ENCODE results near the gene ACTL7B. TPM values are rescaled to one million over a fixed set of nuclear protein-coding genes. Genes with fewer than 3 reads are reported as not detected.

Gene ACTL7B
- total RNA-seq, 2 donors from 2014 or later, result 0.26 TPM; not detected in 1

- H3K36me3 ChIP-seq (replicated peaks in 1 of 2; ENCODE audit: insufficient read depth in 1 of 2, low read depth in 2 of 2), result peaks cover 10 to 14% of the 10 kb centered on the region in 2 donors
- 56 to 57% methylated on average over 3 of the region's 3 CpGs for WGBS, 2 donors
- intact Hi-C loops (cut with DNase I), result no loop called here
These were observed 25.0 kb upstream of the ACTL7B start for GRCh38 chr9:108880738-108881316.

GRCh38 chr9:108877524-108877923 lies 21.7 kb upstream of the ACTL7B start:
- intact Hi-C loops (cut with DNase I), result no loop called here
- peaks cover 17 to 25% of the 10 kb centered on the region in 2 donors for H3K36me3 ChIP-seq (replicated peaks in 1 of 2; ENCODE audit: insufficient read depth in 1 of 2, low read depth in 2 of 2)
- DNase-seq (no peak), ATAC-seq (no peak)
- no peaks in the 10 kb centered on the region for H3K4me1 ChIP-seq
- H3K27me3 ChIP-seq, result no peaks in the 10 kb centered on the region
- 92 to 93% methylated on average over 2 of the region's 2 CpGs for whole genome bisulfite sequencing, 2 donors
- no peaks in the 10 kb centered on the region for H3K9me3 ChIP-seq
- H3K27ac ChIP-seq, result no peak overlapping the region
- H3K4me3 ChIP-seq, result no peak overlapping the region
- TF ChIP-seq, protein P1, sequence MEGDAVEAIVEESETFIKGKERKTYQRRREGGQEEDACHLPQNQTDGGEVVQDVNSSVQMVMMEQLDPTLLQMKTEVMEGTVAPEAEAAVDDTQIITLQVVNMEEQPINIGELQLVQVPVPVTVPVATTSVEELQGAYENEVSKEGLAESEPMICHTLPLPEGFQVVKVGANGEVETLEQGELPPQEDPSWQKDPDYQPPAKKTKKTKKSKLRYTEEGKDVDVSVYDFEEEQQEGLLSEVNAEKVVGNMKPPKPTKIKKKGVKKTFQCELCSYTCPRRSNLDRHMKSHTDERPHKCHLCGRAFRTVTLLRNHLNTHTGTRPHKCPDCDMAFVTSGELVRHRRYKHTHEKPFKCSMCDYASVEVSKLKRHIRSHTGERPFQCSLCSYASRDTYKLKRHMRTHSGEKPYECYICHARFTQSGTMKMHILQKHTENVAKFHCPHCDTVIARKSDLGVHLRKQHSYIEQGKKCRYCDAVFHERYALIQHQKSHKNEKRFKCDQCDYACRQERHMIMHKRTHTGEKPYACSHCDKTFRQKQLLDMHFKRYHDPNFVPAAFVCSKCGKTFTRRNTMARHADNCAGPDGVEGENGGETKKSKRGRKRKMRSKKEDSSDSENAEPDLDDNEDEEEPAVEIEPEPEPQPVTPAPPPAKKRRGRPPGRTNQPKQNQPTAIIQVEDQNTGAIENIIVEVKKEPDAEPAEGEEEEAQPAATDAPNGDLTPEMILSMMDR (IDR thresholded peaks at IDR 0.05), result no peak
- no peak for TF ChIP-seq POLR2A (IDR thresholded peaks at IDR 0.05)

More at GRCh38 chr9:108880738-108881316, 25.0 kb upstream of the ACTL7B start:
- Histone ChIP-seq H3K9me3 (no peaks in the 10 kb centered on the region), H3K27me3 (no peaks in the 10 kb centered on the region), H3K4me3 (no peak overlapping the region), H3K4me1 (peaks cover 9% of the 10 kb centered on the region), H3K27ac (no peak overlapping the region)
- ATAC-seq, result no peak
- no peak for TF ChIP-seq POLR2A (IDR thresholded peaks at IDR 0.05)
- TF ChIP-seq, protein P1 (IDR thresholded peaks at IDR 0.05), result no peak
- DNase-seq, result no peak

GRCh38 chr9:108876425-108876824 lies 20.6 kb upstream of the ACTL7B start:
- DNase-seq (no peak), ATAC-seq (no peak)
- H3K27me3 ChIP-seq, result no peaks in the 10 kb centered on the region
- H3K4me1 ChIP-seq, result no peaks in the 10 kb centered on the region
- no peak overlapping the region for H3K27ac ChIP-seq
- no peak overlapping the region for H3K4me3 ChIP-seq
- TF ChIP-seq, protein P1 (IDR thresholded peaks at IDR 0.05), result no peak
- no peak for TF ChIP-seq POLR2A (IDR thresholded peaks at IDR 0.05)
- intact Hi-C loops (cut with DNase I), result no loop called here
- no peaks in the 10 kb centered on the region for H3K9me3 ChIP-seq
- H3K36me3 ChIP-seq (replicated peaks in 1 of 2; ENCODE audit: insufficient read depth in 1 of 2, low read depth in 2 of 2), result peaks cover 20 to 25% of the 10 kb centered on the region in 2 donors
- WGBS, 2 donors, result 88 to 97% methylated on average over 5 of the region's 5 CpGs

GRCh38 chr9:108874058-108874788 lies 18.4 kb upstream of the ACTL7B start:
- ATAC-seq, result no peak
- Histone ChIP-seq H3K4me3 (no peak overlapping the region), H3K27ac (no peak overlapping the region), H3K9me3 (no peaks in the 10 kb centered on the region), H3K4me1 (no peaks in the 10 kb centered on the region), H3K27me3 (no peaks in the 10 kb centered on the region), H3K36me3 (replicated peaks in 1 of 2; ENCODE audit: insufficient read depth in 1 of 2, low read depth in 2 of 2) (peaks cover 16% of the 10 kb centered on the region in 2 donors)
- TF ChIP-seq, protein P1 (IDR thresholded peaks at IDR 0.05), result no peak
- TF ChIP-seq POLR2A (IDR thresholded peaks at IDR 0.05), result no peak
- intact Hi-C loops (cut with DNase I), result no loop called here
- 90 to 94% methylated on average over 4 of the region's 4 CpGs for WGBS, 2 donors
- DNase-seq, result no peak

All from body of pancreas (tissue), 4 donors.